ENCODE data around the gene COL4A2. TPM values are rescaled to one million over a fixed set of nuclear protein-coding genes. Genes with fewer than 3 reads are reported as not detected.

Gene COL4A2
- polyA plus RNA-seq, 2 of the 4 experiments (the other 2 are of a cell fraction) = 46.9 to 119 TPM

GRCh38 chr13:110293649-110294048, 13.4 kb upstream of the COL4A2 start:
- Histone ChIP-seq H3K4me1 (no peaks in the 10 kb centered on the region), H3K9me3 (no peaks in the 10 kb centered on the region), H3K4me3 (no peak overlapping the region), H3K27ac (no peak overlapping the region), H3K4me2 (no peak overlapping the region)
- DNase-seq (ENCODE audit: low read depth in 1 of 2, low spot score in 1 of 2) = no peak
- ATAC-seq = no peak
- no peak for FAIRE-seq
- ChIA-PET CTCF (interaction anchor here (0.6 kb wide), 1 partner anchor 126 kb away, joined by 3 read pairs; no protein-coding TSS in a partner anchor), POLR2A (no interaction called here)
- 90% methylated on average over 3 of the region's 3 CpGs for WGBS (ENCODE audit: missing lambda C conversion rate)
- TF ChIP-seq EP300 (IDR thresholded peaks at IDR 0.05) (no peak), SREBF2 (IDR thresholded peaks at IDR 0.05) (no peak), ZSCAN20 (CRISPR knock-in tag; IDR thresholded peaks at IDR 0.05) (no peak), POLR2AphosphoS2 (conservative IDR thresholded peaks at IDR 0.05; ENCODE audit: low read length) (no peak), NPAS2 (CRISPR knock-in tag; IDR thresholded peaks at IDR 0.05; ENCODE audit: borderline replicate concordance) (no peak), ZC3H11A (IDR thresholded peaks at IDR 0.05) (no peak), CTCF (IDR thresholded peaks at IDR 0.05) (no peak), FOSB (CRISPR knock-in tag; IDR thresholded peaks at IDR 0.05) (no peak), HOXB13 (CRISPR knock-in tag; IDR thresholded peaks at IDR 0.05; ENCODE audit: low read depth) (no peak), MAZ (IDR thresholded peaks at IDR 0.05; ENCODE audit: borderline replicate concordance, low read depth, low read length) (no peak), HEYL (CRISPR knock-in tag; IDR thresholded peaks at IDR 0.05) (no peak), KDM5A (IDR thresholded peaks at IDR 0.05) (no peak), HDAC2 (IDR thresholded peaks at IDR 0.05) (no peak), EHF (CRISPR knock-in tag; IDR thresholded peaks at IDR 0.05) (no peak)
- TF ChIP-seq, protein P1, sequence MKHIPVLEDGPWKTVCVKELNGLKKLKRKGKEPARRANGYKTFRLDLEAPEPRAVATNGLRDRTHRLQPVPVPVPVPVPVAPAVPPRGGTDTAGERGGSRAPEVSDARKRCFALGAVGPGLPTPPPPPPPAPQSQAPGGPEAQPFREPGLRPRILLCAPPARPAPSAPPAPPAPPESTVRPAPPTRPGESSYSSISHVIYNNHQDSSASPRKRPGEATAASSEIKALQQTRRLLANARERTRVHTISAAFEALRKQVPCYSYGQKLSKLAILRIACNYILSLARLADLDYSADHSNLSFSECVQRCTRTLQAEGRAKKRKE (CRISPR knock-in tag; IDR thresholded peaks at IDR 0.05; ENCODE audit: low read depth) = no peak

DNA sequence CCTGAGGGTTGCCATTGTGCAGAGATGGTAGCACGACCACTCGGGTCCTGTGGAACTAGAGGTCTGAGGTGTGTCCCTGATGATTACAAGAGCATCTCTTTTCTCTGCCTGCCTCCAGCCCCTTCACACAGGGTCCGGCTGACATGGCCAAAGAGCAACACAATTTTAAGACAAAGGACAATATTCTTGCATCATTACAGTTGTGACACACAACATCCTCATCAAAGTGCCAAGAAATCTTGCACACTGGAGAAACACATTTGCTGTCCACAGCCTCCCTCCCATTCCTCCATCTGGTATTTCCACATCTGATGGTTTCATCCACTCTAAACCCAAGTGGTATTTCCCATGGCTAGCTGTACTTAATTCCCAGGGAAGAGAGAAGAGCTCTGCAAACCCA, 12.9 kb upstream of the COL4A2 start:
- DNase-seq (ENCODE audit: low read depth in 1 of 2, low spot score in 1 of 2) (no peak), FAIRE-seq (no peak), ATAC-seq (no peak)
- H3K4me1 ChIP-seq = no peaks in the 10 kb centered on the region
- TF ChIP-seq HOXB13 (CRISPR knock-in tag; IDR thresholded peaks at IDR 0.05; ENCODE audit: low read depth) (no peak), GATA3 (IDR thresholded peaks at IDR 0.05; ENCODE audit: borderline replicate concordance) (no peak), KDM1A (IDR thresholded peaks at IDR 0.05; ENCODE audit: low read depth) (no peak), CHD2 (IDR thresholded peaks at IDR 0.05; ENCODE audit: low read length, partially characterized antibody) (no peak), RAD21 (conservative IDR thresholded peaks at IDR 0.05 in 1 of 2, IDR thresholded peaks at IDR 0.05 in 1 of 2) (no peak), POLR2A (IDR thresholded peaks at IDR 0.05; ENCODE audit: low read length) (no peak), ZC3H11A (IDR thresholded peaks at IDR 0.05) (no peak), RNF2 (IDR thresholded peaks at IDR 0.05; ENCODE audit: borderline replicate concordance, low read depth) (no peak), HES2 (IDR thresholded peaks at IDR 0.05) (no peak)
- TF ChIP-seq, protein P2, sequence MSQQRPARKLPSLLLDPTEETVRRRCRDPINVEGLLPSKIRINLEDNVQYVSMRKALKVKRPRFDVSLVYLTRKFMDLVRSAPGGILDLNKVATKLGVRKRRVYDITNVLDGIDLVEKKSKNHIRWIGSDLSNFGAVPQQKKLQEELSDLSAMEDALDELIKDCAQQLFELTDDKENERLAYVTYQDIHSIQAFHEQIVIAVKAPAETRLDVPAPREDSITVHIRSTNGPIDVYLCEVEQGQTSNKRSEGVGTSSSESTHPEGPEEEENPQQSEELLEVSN (IDR thresholded peaks at IDR 0.05; ENCODE audit: borderline replicate concordance, low read depth) = no peak
- TF ChIP-seq, protein P3, sequence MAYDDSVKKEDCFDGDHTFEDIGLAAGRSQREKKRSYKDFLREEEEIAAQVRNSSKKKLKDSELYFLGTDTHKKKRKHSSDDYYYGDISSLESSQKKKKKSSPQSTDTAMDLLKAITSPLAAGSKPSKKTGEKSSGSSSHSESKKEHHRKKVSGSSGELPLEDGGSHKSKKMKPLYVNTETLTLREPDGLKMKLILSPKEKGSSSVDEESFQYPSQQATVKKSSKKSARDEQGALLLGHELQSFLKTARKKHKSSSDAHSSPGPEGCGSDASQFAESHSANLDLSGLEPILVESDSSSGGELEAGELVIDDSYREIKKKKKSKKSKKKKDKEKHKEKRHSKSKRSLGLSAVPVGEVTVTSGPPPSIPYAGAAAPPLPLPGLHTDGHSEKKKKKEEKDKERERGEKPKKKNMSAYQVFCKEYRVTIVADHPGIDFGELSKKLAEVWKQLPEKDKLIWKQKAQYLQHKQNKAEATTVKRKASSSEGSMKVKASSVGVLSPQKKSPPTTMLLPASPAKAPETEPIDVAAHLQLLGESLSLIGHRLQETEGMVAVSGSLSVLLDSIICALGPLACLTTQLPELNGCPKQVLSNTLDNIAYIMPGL (CRISPR knock-in tag; IDR thresholded peaks at IDR 0.05; ENCODE audit: borderline replicate concordance) = no peak
- WGBS (ENCODE audit: missing lambda C conversion rate) = 91% methylated on average over 3 of the region's 3 CpGs
- no peak overlapping the region for H3K4me3 ChIP-seq
- no peaks in the 10 kb centered on the region for H3K9me3 ChIP-seq
- ChIA-PET CTCF (interaction anchor here (0.6 kb wide), 1 partner anchor 125 kb away, joined by 3 read pairs; no protein-coding TSS in a partner anchor), POLR2A (no interaction called here)
- no peak overlapping the region for H3K27ac ChIP-seq
- no peak overlapping the region for H3K4me2 ChIP-seq
